HEK293 (cell line): Measurements from ENCODE around the gene CPNE5.

Experiments
- CTCF ChIA-PET: fragments of 350-600 bp; formaldehyde crosslinking; extraction: SDS; loops from one replicate; lab custom pipeline; 2021; ENCODE audit warnings: antibody characterized with exemption; lab: Yijun Ruan, JAX
- POLR2A ChIA-PET: fragments of 300-600 bp; formaldehyde crosslinking; extraction: SDS; loops from one replicate; lab custom pipeline; 2020; ENCODE audit warnings: antibody characterized with exemption, inconsistent platforms; lab: Yijun Ruan, JAX
- H3K27ac ChIP-seq: fragments of 200-500 bp; sonication (Bioruptor generic); 2 replicates; pipeline ENCODE4 v1.5.1; 2014; ENCODE audit warnings: low read depth, low read length, control low read depth, inconsistent platforms; ENCODE audit errors: extremely low read depth
- H3K36me3 ChIP-seq, 2 experiments: fragments of 200-500 bp in 1 of 2; sonication (Bioruptor generic) in 1 of 2; 1 replicate in 1 of 2; 2 replicates in 1 of 2; pipeline ENCODE4 v1.5.1; 2014 to 2017; ENCODE audit warnings: inconsistent platforms in 2 of 2, low read length in 2 of 2; ENCODE audit not compliant: control insufficient read depth in 2 of 2, insufficient read depth in 1 of 2
- H3K4me1 ChIP-seq: fragments of 200-500 bp; sonication (Bioruptor generic); 2 replicates; pipeline ENCODE4 v1.5.1; 2014; ENCODE audit warnings: mild to moderate bottlenecking, low read length, inconsistent platforms; ENCODE audit not compliant: control insufficient read depth, insufficient read depth
- H3K4me3 ChIP-seq: 2 replicates; pipeline ENCODE4 v1.5.1; 2011; ENCODE audit warnings: low read depth, mild to moderate bottlenecking, control low read depth, low read length, moderate library complexity
- H3K9me3 ChIP-seq: fragments of 200-500 bp; sonication (Bioruptor generic); 2 replicates; pipeline ENCODE4 v1.5.1; 2014; ENCODE audit warnings: low read depth, low read length, inconsistent platforms; ENCODE audit not compliant: control insufficient read depth, insufficient read depth
- BCL11A ChIP-seq: fragments of 450-650 bp; formaldehyde crosslinking; IDR thresholded peaks from 2 replicates; pipeline ENCODE4 v1.5.1; 2016; ENCODE audit warnings: low read depth, missing biosample characterization, missing genetic modification characterization
- EGR2 ChIP-seq: fragments of 450-650 bp; formaldehyde crosslinking; IDR thresholded peaks from 2 replicates; pipeline ENCODE4 v1.5.1; 2016; ENCODE audit warnings: low read depth, missing biosample characterization, missing genetic modification characterization
- GLI4 ChIP-seq: fragments of 450-650 bp; formaldehyde crosslinking; IDR thresholded peaks from 2 replicates; pipeline ENCODE4 v1.5.1; 2016; ENCODE audit warnings: missing biosample characterization, missing genetic modification characterization
- KLF16 ChIP-seq: fragments of 450-650 bp; formaldehyde crosslinking; IDR thresholded peaks from 2 replicates; pipeline ENCODE4 v1.5.1; 2017; ENCODE audit warnings: missing biosample characterization, missing genetic modification characterization
- KLF9 ChIP-seq: fragments of 450-650 bp; formaldehyde crosslinking; IDR thresholded peaks from 2 replicates; pipeline ENCODE4 v1.5.1; 2016; ENCODE audit warnings: missing biosample characterization, missing genetic modification characterization, low read depth
- MEIS1 ChIP-seq: sonication (generic); formaldehyde crosslinking; IDR thresholded peaks from 2 replicates; pipeline ENCODE4 v1.8.1; 2022; ENCODE audit warnings: missing genetic modification reagents, mild to moderate bottlenecking, borderline replicate concordance
- PRDM4 ChIP-seq: fragments of 450-650 bp; formaldehyde crosslinking; IDR thresholded peaks from 2 replicates; pipeline ENCODE4 v1.5.1; 2017; ENCODE audit warnings: missing biosample characterization, missing genetic modification characterization
- SALL2 ChIP-seq: fragments of 450-650 bp; formaldehyde crosslinking; IDR thresholded peaks from 2 replicates; pipeline ENCODE4 v1.5.0; 2017; ENCODE audit warnings: missing biosample characterization, mild to moderate bottlenecking, missing genetic modification characterization, borderline replicate concordance
- SP2 ChIP-seq: fragments of 450-650 bp; formaldehyde crosslinking; IDR thresholded peaks from 2 replicates; pipeline ENCODE4 v1.5.1; 2016; ENCODE audit warnings: missing biosample characterization, missing genetic modification characterization
- ZEB2 ChIP-seq: fragments of 450-650 bp; formaldehyde crosslinking; IDR thresholded peaks from 2 replicates; pipeline ENCODE4 v1.5.1; 2016; ENCODE audit warnings: missing biosample characterization, missing genetic modification characterization
- ZFHX2 ChIP-seq: fragments of 450-650 bp; formaldehyde crosslinking; conservative IDR thresholded peaks from 2 replicates; pipeline ENCODE4 v1.5.1; 2016; ENCODE audit warnings: missing biosample characterization, missing genetic modification characterization
- ZFP69B ChIP-seq: fragments of 450-650 bp; formaldehyde crosslinking; IDR thresholded peaks from 2 replicates; pipeline ENCODE4 v1.5.1; 2016; ENCODE audit warnings: missing biosample characterization, missing genetic modification characterization
- ZNF10 ChIP-seq: fragments of 450-650 bp; formaldehyde crosslinking; IDR thresholded peaks from 2 replicates; pipeline ENCODE4 v1.5.1; 2017; ENCODE audit warnings: missing biosample characterization, missing genetic modification characterization
- ZNF175 ChIP-seq: fragments of 450-650 bp; formaldehyde crosslinking; IDR thresholded peaks from 2 replicates; pipeline ENCODE4 v1.5.1; 2016; ENCODE audit warnings: missing biosample characterization, missing genetic modification characterization
- ZNF211 ChIP-seq: fragments of 450-650 bp; formaldehyde crosslinking; IDR thresholded peaks from 2 replicates; pipeline ENCODE4 v1.5.1; 2016; ENCODE audit warnings: low read depth, missing biosample characterization, missing genetic modification characterization
- ZNF266 ChIP-seq: fragments of 450-650 bp; formaldehyde crosslinking; IDR thresholded peaks from 2 replicates; pipeline ENCODE4 v1.5.1; 2016; ENCODE audit warnings: missing biosample characterization, missing genetic modification characterization, low read depth
- ZNF311 ChIP-seq: fragments of 450-650 bp; formaldehyde crosslinking; IDR thresholded peaks from 2 replicates; pipeline ENCODE4 v1.5.1; 2017; ENCODE audit warnings: missing biosample characterization, missing genetic modification characterization, borderline replicate concordance
- ZNF362 ChIP-seq: fragments of 450-650 bp; formaldehyde crosslinking; IDR thresholded peaks from 2 replicates; pipeline ENCODE4 v1.5.1; 2016; ENCODE audit warnings: missing biosample characterization, missing genetic modification characterization
- ZNF501 ChIP-seq: fragments of 450-650 bp; formaldehyde crosslinking; IDR thresholded peaks from 2 replicates; pipeline ENCODE4 v1.5.1; 2016; ENCODE audit warnings: missing biosample characterization, missing genetic modification characterization
- ZNF530 ChIP-seq: fragments of 450-650 bp; formaldehyde crosslinking; IDR thresholded peaks from 2 replicates; pipeline ENCODE4 v1.5.1; 2016; ENCODE audit warnings: low read depth, missing biosample characterization, missing genetic modification characterization
- ZNF580 ChIP-seq: fragments of 450-650 bp; formaldehyde crosslinking; IDR thresholded peaks from 2 replicates; pipeline ENCODE4 v1.5.1; 2016; ENCODE audit warnings: missing biosample characterization, missing genetic modification characterization
- ZNF600 ChIP-seq: fragments of 450-650 bp; formaldehyde crosslinking; IDR thresholded peaks from 2 replicates; pipeline ENCODE4 v1.5.1; 2016; ENCODE audit warnings: missing biosample characterization, missing genetic modification characterization
- ZNF629 ChIP-seq: fragments of 450-650 bp; formaldehyde crosslinking; IDR thresholded peaks from 2 replicates; pipeline ENCODE4 v1.5.1; 2017; ENCODE audit warnings: missing biosample characterization, missing genetic modification characterization
- ZNF747 ChIP-seq: fragments of 450-650 bp; formaldehyde crosslinking; IDR thresholded peaks from 2 replicates; pipeline ENCODE4 v1.5.1; 2016; ENCODE audit warnings: missing biosample characterization, missing genetic modification characterization
- ZNF785 ChIP-seq: fragments of 450-650 bp; formaldehyde crosslinking; IDR thresholded peaks from 2 replicates; pipeline ENCODE4 v1.5.1; 2016; ENCODE audit warnings: missing biosample characterization, missing genetic modification characterization
- ZNF792 ChIP-seq: fragments of 450-650 bp; formaldehyde crosslinking; IDR thresholded peaks from 2 replicates; pipeline ENCODE4 v1.5.1; 2016; ENCODE audit warnings: missing biosample characterization, missing genetic modification characterization
- ZNF843 ChIP-seq: fragments of 450-650 bp; formaldehyde crosslinking; IDR thresholded peaks from 2 replicates; pipeline ENCODE4 v1.5.1; 2016; ENCODE audit warnings: missing biosample characterization, missing genetic modification characterization
- ZSCAN18 ChIP-seq: fragments of 450-650 bp; formaldehyde crosslinking; IDR thresholded peaks from 2 replicates; pipeline ENCODE4 v1.5.1; 2016; ENCODE audit warnings: missing biosample characterization, missing genetic modification characterization
- ZSCAN23 ChIP-seq: fragments of 450-650 bp; formaldehyde crosslinking; IDR thresholded peaks from 2 replicates; pipeline ENCODE4 v1.5.1; 2016; ENCODE audit warnings: missing biosample characterization, missing genetic modification characterization
- ZSCAN4 ChIP-seq: fragments of 450-650 bp; formaldehyde crosslinking; IDR thresholded peaks from 2 replicates; pipeline ENCODE4 v1.5.1; 2017; ENCODE audit warnings: missing biosample characterization, missing genetic modification characterization
- ZXDB ChIP-seq: fragments of 450-650 bp; formaldehyde crosslinking; IDR thresholded peaks from 2 replicates; pipeline ENCODE4 v1.5.1; 2016; ENCODE audit warnings: missing biosample characterization, missing genetic modification characterization

Gene CPNE5

GRCh38 chr6:36757206-36757605 lies 82.0 kb downstream of the CPNE5 start:
- H3K4me3 ChIP-seq = no peak overlapping the region
- H3K27ac ChIP-seq = no peak overlapping the region
- TF ChIP-seq KLF16 = no peak
- no peak for TF ChIP-seq ZNF843 (tag by site-specific recombination)
- no peak for TF ChIP-seq ZEB2 (tag by site-specific recombination)
- TF ChIP-seq ZFP69B (tag by site-specific recombination) = no peak
- no peak for TF ChIP-seq BCL11A (tag by site-specific recombination)
- no peak for TF ChIP-seq GLI4 (tag by site-specific recombination)
- TF ChIP-seq KLF9 (tag by site-specific recombination) = no peak
- no peak for TF ChIP-seq SP2 (tag by site-specific recombination)
- no peak for TF ChIP-seq ZNF785 (tag by site-specific recombination)
- no peak for TF ChIP-seq ZSCAN18
- no peak for TF ChIP-seq PRDM4 (tag by site-specific recombination)
- no peak for TF ChIP-seq ZNF362 (tag by site-specific recombination)
- TF ChIP-seq ZNF266 (tag by site-specific recombination) = no peak
- no peak for TF ChIP-seq ZNF175 (tag by site-specific recombination)
- no peak for TF ChIP-seq ZNF211
- TF ChIP-seq ZNF600 (tag by site-specific recombination) = no peak
- no peaks in the 10 kb centered on the region for H3K9me3 ChIP-seq
- no peaks in the 10 kb centered on the region for H3K36me3 ChIP-seq
- ChIA-PET CTCF (interaction anchor here (0.5 to 5.5 kb wide), 6 partner anchors 12 to 1049 kb away, joined by 3 to 38 read pairs (median 4); no protein-coding TSS in a partner anchor), POLR2A (no interaction called here)
- H3K4me1 ChIP-seq = no peaks in the 10 kb centered on the region; the same call in 1 of the 2 replicates

- Histone ChIP-seq H3K4me1 (no peaks in the 10 kb centered on the region; the same call in 1 of the 2 replicates), H3K27ac (no peak overlapping the region), H3K9me3 (no peaks in the 10 kb centered on the region), H3K4me3 (no peak overlapping the region), H3K36me3 (no peaks in the 10 kb centered on the region)
- no peak for TF ChIP-seq ZNF792 (tag by site-specific recombination)
- TF ChIP-seq EGR2 (tag by site-specific recombination) = 0 out of 2 replicates have a peak, but pooled peaks have one; percentile 14
- TF ChIP-seq ZSCAN23 = no peak
- TF ChIP-seq ZNF747 (tag by site-specific recombination) = no peak
- TF ChIP-seq SALL2 (tag by site-specific recombination) = no peak
- 0 out of 2 replicates have a peak, but pooled peaks have one; percentile 20 for TF ChIP-seq ZFHX2 (tag by site-specific recombination)
- no peak for TF ChIP-seq ZNF10 (tag by site-specific recombination)
- TF ChIP-seq MEIS1 (CRISPR knock-in tag) = no peak
- no peak for TF ChIP-seq ZSCAN4
- no peak for TF ChIP-seq ZXDB (tag by site-specific recombination)
- TF ChIP-seq ZNF629 (tag by site-specific recombination) = no peak
- TF ChIP-seq ZNF580 = no peak
- TF ChIP-seq ZNF501 (tag by site-specific recombination) = no peak
- no peak for TF ChIP-seq ZNF530 (tag by site-specific recombination)
- TF ChIP-seq ZNF311 = no peak
- ChIA-PET POLR2A (no interaction called here), CTCF (interaction anchor here (0.5 to 5.5 kb wide), 6 partner anchors 12 to 1049 kb away, joined by 3 to 38 read pairs (median 4); no protein-coding TSS in a partner anchor)
Observed at GRCh38 chr6:36756786-36757185, 82.5 kb downstream of the CPNE5 start.
